Smooth muscle cell (in vitro differentiated cells): ENCODE data around the gene OR5B21. TPM values are rescaled to one million over a fixed set of nuclear protein-coding genes. Genes with fewer than 3 reads are reported as not detected.

Experiments
- DNase-seq: peaks from one replicate; lab custom pipeline; 2025; ENCODE audit not compliant: unreplicated experiment; lab: John Stamatoyannopoulos, UW
- H2AFZ ChIP-seq: fragments of 200-600 bp; sonication (generic); 2 replicates; pipeline ENCODE4 v1.6.0; 2016; ENCODE audit warnings: antibody characterized with exemption, low read depth, mild to moderate bottlenecking
- H3F3A ChIP-seq: fragments of 200-600 bp; sonication (generic); 2 replicates; pipeline ENCODE4 v1.6.0; 2017; ENCODE audit warnings: antibody characterized with exemption, low read depth
- H3K27ac ChIP-seq: fragments of 200-600 bp; sonication (generic); 2 replicates; pipeline ENCODE4 v1.5.1; 2016; ENCODE audit warnings: low read depth, mild to moderate bottlenecking
- H3K27me3 ChIP-seq: fragments of 200-600 bp; sonication (generic); 2 replicates; pipeline ENCODE4 v1.6.1; 2016; ENCODE audit warnings: low read depth, mild to moderate bottlenecking
- H3K36me3 ChIP-seq: fragments of 200-600 bp; sonication (generic); 2 replicates; pipeline ENCODE4 v1.5.1; 2016; ENCODE audit warnings: low read depth
- H3K4me1 ChIP-seq: fragments of 200-600 bp; sonication (generic); 2 replicates; pipeline ENCODE4 v1.5.1; 2016; ENCODE audit warnings: low read depth
- H3K4me2 ChIP-seq: fragments of 200-600 bp; sonication (generic); 2 replicates; pipeline ENCODE4 v1.6.0; 2016; ENCODE audit warnings: mild to moderate bottlenecking
- H3K4me3 ChIP-seq: fragments of 200-600 bp; sonication (generic); 2 replicates; pipeline ENCODE4 v1.5.1; 2016; ENCODE audit warnings: mild to moderate bottlenecking
- H3K79me2 ChIP-seq: fragments of 200-600 bp; sonication (generic); 2 replicates; pipeline ENCODE4 v1.6.0; 2016; ENCODE audit warnings: low read depth, mild to moderate bottlenecking
- H3K9ac ChIP-seq: fragments of 200-600 bp; sonication (generic); 2 replicates; pipeline ENCODE4 v1.6.0; 2016; ENCODE audit warnings: low read depth
- H3K9me3 ChIP-seq: fragments of 200-600 bp; sonication (generic); replicated peaks from 2 replicates; pipeline ENCODE4 v1.5.1; 2016; ENCODE audit warnings: low read depth
- H4K20me1 ChIP-seq: fragments of 200-600 bp; sonication (generic); 2 replicates; pipeline ENCODE4 v1.6.0; 2016; ENCODE audit warnings: low read depth
- WGBS: methylation state at CpG from one replicate; pipeline ENCODE4 v1.1.7; 2016; ENCODE audit warnings: low lambda C conversion rate; 5-methylcytosine and 5-hydroxymethylcytosine counted together
- polyA plus RNA-seq: library from polyadenylated mRNA; unstranded; fragments of >200 nt; fragmentation: Nextera tagmentation; extraction: Ambion mirVana; gene quantifications from 2 replicates; pipeline ENCODE4 v1.2.1, GENCODE V29; 2016
- total RNA-seq: library from RNA; depleted of rRNA; stranded (reverse); fragments of >200 nt; gene quantifications from 2 replicates; pipeline ENCODE4 v1.2.3, GENCODE V29; 2014
- TF ChIP-seq, protein P1 (sequence below): fragments of 200-600 bp; sonication (generic); IDR thresholded peaks from 2 replicates; pipeline ENCODE4 v1.5.1; 2017; ENCODE audit warnings: borderline replicate concordance, mild to moderate bottlenecking, antibody characterized with exemption; ENCODE audit not compliant: insufficient read depth, poor library complexity, severe bottlenecking

The OR5B21 gene
- total and polyA plus RNA-seq, 2 experiments from 2014 or later = not detected

DNA sequence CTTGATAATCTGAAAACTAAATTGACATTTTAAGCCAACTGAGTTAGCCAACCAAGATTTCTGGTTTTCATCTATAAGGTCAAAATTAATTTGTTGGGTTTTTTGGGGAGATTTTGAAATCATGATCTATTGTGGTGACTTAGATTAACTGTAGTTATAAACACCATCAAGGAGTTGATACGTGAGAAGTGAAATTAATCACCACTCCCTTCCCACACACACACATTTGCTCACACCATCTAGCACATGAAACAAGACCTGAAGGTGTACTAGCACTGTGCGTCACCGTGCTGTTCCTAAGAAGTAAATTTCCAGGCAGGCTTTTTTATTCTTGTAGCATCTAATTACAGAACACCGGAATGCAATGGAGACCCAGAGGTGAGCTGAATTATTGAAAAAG, 2.1 kb downstream of the OR5B21 start:
- H3K36me3 ChIP-seq = no peaks in the 10 kb centered on the region
- H3K9ac ChIP-seq = no peak overlapping the region
- H3K9me3 ChIP-seq = no peaks in the 10 kb centered on the region
- no peaks in the 10 kb centered on the region for H4K20me1 ChIP-seq
- H3K4me2 ChIP-seq = no peak overlapping the region
- no peaks in the 10 kb centered on the region for H3K4me1 ChIP-seq
- TF ChIP-seq, protein P1, sequence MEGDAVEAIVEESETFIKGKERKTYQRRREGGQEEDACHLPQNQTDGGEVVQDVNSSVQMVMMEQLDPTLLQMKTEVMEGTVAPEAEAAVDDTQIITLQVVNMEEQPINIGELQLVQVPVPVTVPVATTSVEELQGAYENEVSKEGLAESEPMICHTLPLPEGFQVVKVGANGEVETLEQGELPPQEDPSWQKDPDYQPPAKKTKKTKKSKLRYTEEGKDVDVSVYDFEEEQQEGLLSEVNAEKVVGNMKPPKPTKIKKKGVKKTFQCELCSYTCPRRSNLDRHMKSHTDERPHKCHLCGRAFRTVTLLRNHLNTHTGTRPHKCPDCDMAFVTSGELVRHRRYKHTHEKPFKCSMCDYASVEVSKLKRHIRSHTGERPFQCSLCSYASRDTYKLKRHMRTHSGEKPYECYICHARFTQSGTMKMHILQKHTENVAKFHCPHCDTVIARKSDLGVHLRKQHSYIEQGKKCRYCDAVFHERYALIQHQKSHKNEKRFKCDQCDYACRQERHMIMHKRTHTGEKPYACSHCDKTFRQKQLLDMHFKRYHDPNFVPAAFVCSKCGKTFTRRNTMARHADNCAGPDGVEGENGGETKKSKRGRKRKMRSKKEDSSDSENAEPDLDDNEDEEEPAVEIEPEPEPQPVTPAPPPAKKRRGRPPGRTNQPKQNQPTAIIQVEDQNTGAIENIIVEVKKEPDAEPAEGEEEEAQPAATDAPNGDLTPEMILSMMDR = no peak
- H3K27ac ChIP-seq = no peak overlapping the region
- H3K27me3 ChIP-seq = no peaks in the 10 kb centered on the region
- H3F3A ChIP-seq = no peaks in the 10 kb centered on the region
- WGBS = 95% methylated on average over 4 of the region's 4 CpGs
- H3K4me3 ChIP-seq = no peak overlapping the region
- DNase-seq = no peak
- H3K79me2 ChIP-seq = no peaks in the 10 kb centered on the region
- H2AFZ ChIP-seq = no peak overlapping the region

DNA sequence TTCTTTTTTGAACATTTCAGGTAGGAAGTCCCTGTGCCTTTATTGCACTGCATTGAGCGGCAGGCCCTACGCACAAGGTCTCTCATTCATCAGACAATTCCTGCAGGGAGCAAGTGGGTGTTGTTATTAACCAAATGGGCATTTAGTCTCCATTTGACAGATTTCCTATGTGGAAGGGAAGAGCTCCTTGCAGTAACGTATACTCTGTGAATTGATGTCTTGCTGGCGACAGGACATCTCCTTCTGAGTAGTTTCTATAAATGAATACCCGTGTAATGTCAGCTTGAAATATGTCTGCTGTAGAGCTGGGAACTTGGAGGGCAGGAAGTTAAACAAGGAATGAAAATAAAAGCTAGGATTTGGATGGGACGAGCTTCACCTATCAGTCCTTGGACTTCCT, 3.7 kb downstream of the OR5B21 start:
- H3K4me3 ChIP-seq = no peak overlapping the region
- H3F3A ChIP-seq = no peaks in the 10 kb centered on the region
- H3K9ac ChIP-seq = no peak overlapping the region
- H3K36me3 ChIP-seq = no peaks in the 10 kb centered on the region
- H3K27ac ChIP-seq = no peak overlapping the region
- no peaks in the 10 kb centered on the region for H3K27me3 ChIP-seq
- TF ChIP-seq, protein P1 = no peak
- no peaks in the 10 kb centered on the region for H3K9me3 ChIP-seq
- no peaks in the 10 kb centered on the region for H4K20me1 ChIP-seq
- no peak overlapping the region for H2AFZ ChIP-seq
- no peaks in the 10 kb centered on the region for H3K4me1 ChIP-seq
- DNase-seq = no peak
- no peak overlapping the region for H3K4me2 ChIP-seq
- WGBS = 89% methylated on average over 6 of the region's 6 CpGs
- H3K79me2 ChIP-seq = no peaks in the 10 kb centered on the region

DNA sequence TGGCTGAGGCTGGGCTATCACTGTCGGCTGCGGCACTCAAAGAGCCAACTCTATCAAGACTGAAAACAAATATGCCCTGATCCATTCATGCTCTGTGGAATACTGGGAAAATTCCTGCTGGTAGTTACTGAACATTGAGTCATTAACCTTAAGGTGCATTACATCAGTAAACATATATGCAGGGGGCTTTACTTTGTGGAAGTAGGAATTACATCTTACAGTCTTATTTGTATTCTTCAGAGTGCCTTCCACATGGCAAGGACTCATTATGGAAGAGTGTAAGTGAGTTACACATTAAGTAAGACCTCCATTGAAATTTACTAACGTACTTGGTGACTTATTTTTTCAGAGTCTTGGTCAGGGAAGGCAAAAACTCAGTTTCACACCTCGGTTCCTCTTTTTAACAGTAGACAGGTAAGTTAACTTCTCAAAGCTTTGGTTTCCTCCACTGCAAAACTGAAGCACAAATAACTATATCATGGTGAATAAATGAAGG, 4.5 kb downstream of the OR5B21 start:
- no peaks in the 10 kb centered on the region for H3K27me3 ChIP-seq
- no peak for DNase-seq
- no peak overlapping the region for H2AFZ ChIP-seq
- WGBS = 84% methylated on average over 4 of the region's 4 CpGs
- no peak overlapping the region for H3K27ac ChIP-seq
- H3K4me1 ChIP-seq = no peaks in the 10 kb centered on the region
- H3K36me3 ChIP-seq = no peaks in the 10 kb centered on the region
- no peaks in the 10 kb centered on the region for H3F3A ChIP-seq
- no peaks in the 10 kb centered on the region for H4K20me1 ChIP-seq
- H3K4me2 ChIP-seq = no peak overlapping the region
- H3K9me3 ChIP-seq = no peaks in the 10 kb centered on the region
- no peak overlapping the region for H3K4me3 ChIP-seq
- no peaks in the 10 kb centered on the region for H3K79me2 ChIP-seq
- TF ChIP-seq, protein P1 = no peak
- no peak overlapping the region for H3K9ac ChIP-seq

DNA sequence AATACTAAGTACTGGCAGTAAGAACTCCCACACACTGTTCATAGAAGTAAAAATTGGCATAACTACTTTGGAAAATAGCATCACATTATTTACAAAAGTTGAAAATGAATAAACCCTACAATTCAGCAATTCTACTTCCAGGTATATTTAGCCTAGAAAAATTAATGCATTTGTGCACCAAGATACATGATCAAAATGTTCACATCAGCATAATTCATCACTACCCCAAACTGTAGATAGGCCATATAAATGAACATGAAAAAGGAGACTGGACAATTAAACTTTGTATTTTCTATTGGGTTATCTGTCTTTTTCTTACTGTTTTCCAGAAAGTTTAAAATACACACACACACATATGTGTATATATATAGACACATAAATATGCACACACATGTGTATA, 5.9 kb downstream of the OR5B21 start:
- TF ChIP-seq, protein P1 = no peak
- Histone ChIP-seq H3K79me2 (no peaks in the 10 kb centered on the region), H3K4me2 (no peak overlapping the region), H3K9ac (no peak overlapping the region), H2AFZ (no peak overlapping the region), H3K4me3 (no peak overlapping the region), H3K27ac (no peak overlapping the region), H3K36me3 (no peaks in the 10 kb centered on the region), H3K4me1 (no peaks in the 10 kb centered on the region), H3K27me3 (no peaks in the 10 kb centered on the region), H3F3A (no peaks in the 10 kb centered on the region), H4K20me1 (no peaks in the 10 kb centered on the region), H3K9me3 (no peaks in the 10 kb centered on the region)
- DNase-seq = no peak
